WTC11 (cell line): ENCODE results near the gene CAMTA1. TPM values are rescaled to one million over a fixed set of nuclear protein-coding genes. Genes with fewer than 3 reads are reported as not detected.

Experiments
- ATAC-seq: fragments of 200-7000 bp; cut with Tn5 transposase; 2 replicates; pipeline ENCODE4 v1.10.0; 2021; ENCODE audit warnings: mild to moderate bottlenecking, moderate library complexity
- CTCF ChIA-PET: fragments of 300-600 bp; sonication (Branson Sonifier 250); formaldehyde crosslinking; loops from one replicate; lab custom pipeline; 2021; ENCODE audit warnings: antibody characterized with exemption; lab: Charles Lee
- POLR2A ChIA-PET: fragments of 350-600 bp; sonication (Branson Sonifier 250); formaldehyde crosslinking; loops from one replicate; lab custom pipeline; 2021; ENCODE audit warnings: antibody characterized with exemption; lab: Charles Lee
- DNase-seq: peaks from one replicate; pipeline ENCODE4 v3.0.0; 2021; ENCODE audit warnings: low spot score
- H3K27ac Mint-ChIP-seq: 2 replicates; pipeline ENCODE4 v1.8.0; 2021; ENCODE audit warnings: mixed read lengths
- H3K27me3 Mint-ChIP-seq: 2 replicates; pipeline ENCODE4 v1.8.0; 2021; ENCODE audit warnings: low read depth, mild to moderate bottlenecking, moderate library complexity, mixed read lengths
- H3K36me3 Mint-ChIP-seq: 2 replicates; pipeline ENCODE4 v1.8.0; 2021; ENCODE audit warnings: mixed read lengths
- H3K4me1 Mint-ChIP-seq: 2 replicates; pipeline ENCODE4 v1.8.0; 2022; ENCODE audit warnings: mixed read lengths
- H3K4me3 Mint-ChIP-seq: 2 replicates; pipeline ENCODE4 v1.8.0; 2021; ENCODE audit warnings: mild to moderate bottlenecking, moderate library complexity, mixed read lengths
- H3K9me3 Mint-ChIP-seq: 2 replicates; pipeline ENCODE4 v1.8.0; 2021; ENCODE audit warnings: mixed read lengths
- AFF4 ChIP-seq: sonication (generic); formaldehyde crosslinking; IDR thresholded peaks from 2 replicates; pipeline ENCODE4 v1.8.1; 2023; ENCODE audit warnings: mild to moderate bottlenecking, missing genetic modification reagents, borderline replicate concordance
- E2F4 ChIP-seq: sonication (generic); formaldehyde crosslinking; IDR thresholded peaks from 2 replicates; pipeline ENCODE4 v1.8.1; 2022; ENCODE audit warnings: low read depth, mild to moderate bottlenecking, moderate library complexity, missing genetic modification reagents, borderline replicate concordance
- FOXK1 ChIP-seq: sonication (generic); formaldehyde crosslinking; IDR thresholded peaks from 2 replicates; pipeline ENCODE4 v1.8.0; 2022; ENCODE audit warnings: mild to moderate bottlenecking, moderate library complexity, missing genetic modification reagents
- NR1H2 ChIP-seq: sonication (generic); formaldehyde crosslinking; IDR thresholded peaks from 2 replicates; pipeline ENCODE4 v1.9.0; 2021; ENCODE audit warnings: mild to moderate bottlenecking, moderate library complexity, missing genetic modification reagents
- NR2C2 ChIP-seq: sonication (generic); formaldehyde crosslinking; IDR thresholded peaks from 2 replicates; pipeline ENCODE4 v1.8.0; 2022; ENCODE audit warnings: mild to moderate bottlenecking, missing genetic modification reagents
- PRDM15 ChIP-seq: sonication (generic); formaldehyde crosslinking; IDR thresholded peaks from 2 replicates; pipeline ENCODE4 v1.8.0; 2022; ENCODE audit warnings: missing genetic modification reagents
- SMAD3 ChIP-seq: sonication (generic); formaldehyde crosslinking; IDR thresholded peaks from 2 replicates; pipeline ENCODE4 v1.8.0; 2022; ENCODE audit warnings: missing genetic modification reagents, mild to moderate bottlenecking, borderline replicate concordance
- ZNF121 ChIP-seq: sonication (generic); formaldehyde crosslinking; IDR thresholded peaks from 2 replicates; pipeline ENCODE4 v1.8.0; 2023; ENCODE audit warnings: missing genetic modification reagents
- ZNF138 ChIP-seq: sonication (generic); formaldehyde crosslinking; conservative IDR thresholded peaks from 2 replicates; pipeline ENCODE4 v1.8.1; 2022; ENCODE audit warnings: mild to moderate bottlenecking, moderate library complexity, missing genetic modification reagents
- ZNF232 ChIP-seq: sonication (generic); formaldehyde crosslinking; IDR thresholded peaks from 2 replicates; pipeline ENCODE4 v1.8.0; 2022; ENCODE audit warnings: mild to moderate bottlenecking, missing genetic modification reagents
- ZNF281 ChIP-seq: sonication (generic); formaldehyde crosslinking; IDR thresholded peaks from 2 replicates; pipeline ENCODE4 v1.8.0; 2023; ENCODE audit warnings: mild to moderate bottlenecking, missing genetic modification reagents
- ZNF416 ChIP-seq: fragments of 250-450 bp; sonication (Bioruptor Pico); IDR thresholded peaks from 2 replicates; pipeline ENCODE4 v1.9.0; 2021; ENCODE audit warnings: mild to moderate bottlenecking, inconsistent platforms
- total RNA-seq: library from RNA; stranded (reverse); gene quantifications from 3 replicates; pipeline ENCODE4 v1.2.3, GENCODE V29; 2021
- TF ChIP-seq, protein P1 (sequence below): fragments of 250-450 bp; sonication (Bioruptor Pico); IDR thresholded peaks from 2 replicates; pipeline ENCODE4 v1.9.0; 2021; ENCODE audit warnings: mild to moderate bottlenecking, borderline replicate concordance
- TF ChIP-seq, protein P2 (sequence below): sonication (generic); formaldehyde crosslinking; IDR thresholded peaks from 2 replicates; pipeline ENCODE4 v1.8.1; 2023; ENCODE audit warnings: mild to moderate bottlenecking, missing genetic modification reagents, moderate library complexity

The CAMTA1 gene
- total RNA-seq, 1 experiment from 2014 or later = 86.4 TPM

DNA sequence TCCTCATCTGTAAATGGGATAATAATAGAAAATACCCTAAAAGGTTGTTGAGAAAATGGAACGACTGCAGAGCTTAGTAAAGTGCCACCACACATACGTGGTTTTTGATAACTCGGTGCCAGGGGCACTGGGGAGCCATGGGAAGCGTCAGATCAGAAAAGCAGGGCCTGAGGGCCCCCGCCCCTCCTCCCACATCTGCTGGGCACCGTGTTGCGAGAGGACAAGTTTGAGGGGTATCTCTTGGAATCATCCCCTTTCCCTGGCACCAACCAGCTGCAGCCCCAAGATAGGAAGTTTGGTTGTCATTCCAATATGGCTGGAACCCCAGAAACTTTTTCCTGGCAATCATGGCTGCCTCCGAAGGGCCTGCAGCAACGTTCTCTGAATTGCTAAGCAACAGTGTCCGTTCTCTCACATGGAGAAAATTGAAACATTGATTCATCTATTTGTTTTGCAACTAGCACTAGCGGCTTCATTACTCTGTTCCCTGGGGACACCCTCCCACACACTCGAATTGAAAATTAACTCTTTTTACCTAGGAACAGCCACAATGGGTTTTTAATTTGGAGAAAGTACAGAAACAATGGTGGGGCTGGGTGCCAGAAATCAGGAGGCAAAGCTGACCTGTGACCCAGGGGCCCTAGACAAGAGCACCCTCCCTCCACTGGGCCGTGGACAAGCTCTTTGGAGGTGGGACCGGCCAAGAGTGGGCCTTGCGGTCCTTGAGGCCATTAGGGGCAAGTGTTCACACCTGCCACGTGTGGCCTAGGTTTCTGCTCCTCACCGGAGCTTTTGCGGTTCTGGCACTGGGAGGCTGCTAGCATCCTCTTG, 795.9 kb downstream of the CAMTA1 start:
- no peaks in the 10 kb centered on the region for H3K36me3 Mint-ChIP-seq
- DNase-seq (no peak), ATAC-seq (no peak)
- H3K4me1 Mint-ChIP-seq = no peaks in the 10 kb centered on the region
- H3K4me3 Mint-ChIP-seq = no peak overlapping the region
- H3K27me3 Mint-ChIP-seq = no peaks in the 10 kb centered on the region
- ChIA-PET CTCF (interaction anchor here (1.1 to 3.5 kb wide), 8 partner anchors 13 to 127 kb away, joined by 4 to 34 read pairs (median 6); no protein-coding TSS in a partner anchor), POLR2A (no interaction called here)
- no peak overlapping the region for H3K27ac Mint-ChIP-seq
- TF ChIP-seq AFF4 (CRISPR knock-in tag) = no peak
- TF ChIP-seq ZNF232 = no peak
- no peak for TF ChIP-seq FOXK1 (CRISPR knock-in tag)
- TF ChIP-seq, protein P1, sequence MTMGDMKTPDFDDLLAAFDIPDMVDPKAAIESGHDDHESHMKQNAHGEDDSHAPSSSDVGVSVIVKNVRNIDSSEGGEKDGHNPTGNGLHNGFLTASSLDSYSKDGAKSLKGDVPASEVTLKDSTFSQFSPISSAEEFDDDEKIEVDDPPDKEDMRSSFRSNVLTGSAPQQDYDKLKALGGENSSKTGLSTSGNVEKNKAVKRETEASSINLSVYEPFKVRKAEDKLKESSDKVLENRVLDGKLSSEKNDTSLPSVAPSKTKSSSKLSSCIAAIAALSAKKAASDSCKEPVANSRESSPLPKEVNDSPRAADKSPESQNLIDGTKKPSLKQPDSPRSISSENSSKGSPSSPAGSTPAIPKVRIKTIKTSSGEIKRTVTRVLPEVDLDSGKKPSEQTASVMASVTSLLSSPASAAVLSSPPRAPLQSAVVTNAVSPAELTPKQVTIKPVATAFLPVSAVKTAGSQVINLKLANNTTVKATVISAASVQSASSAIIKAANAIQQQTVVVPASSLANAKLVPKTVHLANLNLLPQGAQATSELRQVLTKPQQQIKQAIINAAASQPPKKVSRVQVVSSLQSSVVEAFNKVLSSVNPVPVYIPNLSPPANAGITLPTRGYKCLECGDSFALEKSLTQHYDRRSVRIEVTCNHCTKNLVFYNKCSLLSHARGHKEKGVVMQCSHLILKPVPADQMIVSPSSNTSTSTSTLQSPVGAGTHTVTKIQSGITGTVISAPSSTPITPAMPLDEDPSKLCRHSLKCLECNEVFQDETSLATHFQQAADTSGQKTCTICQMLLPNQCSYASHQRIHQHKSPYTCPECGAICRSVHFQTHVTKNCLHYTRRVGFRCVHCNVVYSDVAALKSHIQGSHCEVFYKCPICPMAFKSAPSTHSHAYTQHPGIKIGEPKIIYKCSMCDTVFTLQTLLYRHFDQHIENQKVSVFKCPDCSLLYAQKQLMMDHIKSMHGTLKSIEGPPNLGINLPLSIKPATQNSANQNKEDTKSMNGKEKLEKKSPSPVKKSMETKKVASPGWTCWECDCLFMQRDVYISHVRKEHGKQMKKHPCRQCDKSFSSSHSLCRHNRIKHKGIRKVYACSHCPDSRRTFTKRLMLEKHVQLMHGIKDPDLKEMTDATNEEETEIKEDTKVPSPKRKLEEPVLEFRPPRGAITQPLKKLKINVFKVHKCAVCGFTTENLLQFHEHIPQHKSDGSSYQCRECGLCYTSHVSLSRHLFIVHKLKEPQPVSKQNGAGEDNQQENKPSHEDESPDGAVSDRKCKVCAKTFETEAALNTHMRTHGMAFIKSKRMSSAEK (CRISPR knock-in tag) = no peak
- TF ChIP-seq, protein P2, sequence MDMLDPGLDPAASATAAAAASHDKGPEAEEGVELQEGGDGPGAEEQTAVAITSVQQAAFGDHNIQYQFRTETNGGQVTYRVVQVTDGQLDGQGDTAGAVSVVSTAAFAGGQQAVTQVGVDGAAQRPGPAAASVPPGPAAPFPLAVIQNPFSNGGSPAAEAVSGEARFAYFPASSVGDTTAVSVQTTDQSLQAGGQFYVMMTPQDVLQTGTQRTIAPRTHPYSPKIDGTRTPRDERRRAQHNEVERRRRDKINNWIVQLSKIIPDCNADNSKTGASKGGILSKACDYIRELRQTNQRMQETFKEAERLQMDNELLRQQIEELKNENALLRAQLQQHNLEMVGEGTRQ = no peak
- TF ChIP-seq NR1H2 = no peak
- H3K9me3 Mint-ChIP-seq = no peaks in the 10 kb centered on the region

DNA sequence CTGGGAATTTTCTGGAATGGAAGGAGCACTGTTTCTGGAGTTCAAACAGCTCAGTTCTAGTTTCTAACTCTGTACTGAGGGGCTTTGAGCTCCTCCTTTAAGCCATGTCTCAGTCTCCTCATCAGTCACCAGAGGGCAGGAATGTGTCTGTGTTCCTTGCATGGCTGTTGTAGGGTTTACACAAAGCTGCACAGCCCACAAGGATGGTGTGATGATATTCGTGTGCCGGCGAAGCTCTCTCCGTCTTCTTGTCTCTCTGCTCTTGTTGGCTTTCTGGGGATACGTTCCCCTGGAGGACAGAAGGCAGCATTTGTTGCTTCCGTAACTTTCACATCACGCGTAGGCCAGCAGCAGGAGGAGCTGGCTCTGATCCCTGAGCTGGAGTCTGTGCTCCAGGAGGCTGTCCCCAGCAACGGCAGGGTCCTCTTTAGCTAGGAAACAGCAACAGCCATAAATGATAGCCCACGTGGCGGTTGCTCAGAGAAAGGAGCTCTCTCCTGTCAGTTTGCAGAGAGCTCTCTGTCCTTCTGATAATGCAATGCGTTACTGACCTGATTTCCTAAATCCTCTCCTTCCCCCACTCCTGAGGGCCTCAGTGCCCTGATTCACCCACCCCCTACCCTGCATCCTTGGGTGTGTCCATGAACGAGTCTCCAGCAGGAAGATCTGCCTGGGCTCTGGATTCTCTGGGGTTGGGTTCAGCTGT, 796.7 kb downstream of the CAMTA1 start:
- Mint-ChIP-seq H3K4me1 (no peaks in the 10 kb centered on the region), H3K27me3 (no peaks in the 10 kb centered on the region), H3K9me3 (no peaks in the 10 kb centered on the region), H3K36me3 (no peaks in the 10 kb centered on the region), H3K27ac (no peak overlapping the region), H3K4me3 (no peak overlapping the region)
- ATAC-seq = no peak
- ChIA-PET POLR2A (no interaction called here), CTCF (interaction anchor here (1.1 to 3.5 kb wide), 11 partner anchors 9 to 171 kb away, joined by 4 to 34 read pairs (median 6); no protein-coding TSS in a partner anchor)
- no peak for DNase-seq
- TF ChIP-seq ZNF416 (CRISPR knock-in tag) (no peak), ZNF121 (CRISPR knock-in tag) (no peak), NR2C2 (no peak), E2F4 (CRISPR knock-in tag) (no peak), ZNF138 (CRISPR knock-in tag) (no peak), SMAD3 (CRISPR knock-in tag) (no peak), ZNF281 (CRISPR knock-in tag) (no peak), PRDM15 (CRISPR knock-in tag) (no peak)
